Neuronal stem cell (in vitro differentiated cells): ENCODE measurements around the gene C3orf85.

ENCODE experiments used
- DNase-seq: peaks from one replicate; pipeline ENCODE4 v3.0.0-alpha.2; 2013; ENCODE audit warnings: low spot score
- H2AFZ ChIP-seq: one replicate; pipeline ENCODE4 v1.6.1; 2013; ENCODE audit warnings: mild to moderate bottlenecking, low read length, inconsistent platforms
- H2AK5ac ChIP-seq: 2 replicates; pipeline ENCODE4 v1.6.1; 2013; ENCODE audit warnings: low read depth, mild to moderate bottlenecking, inconsistent platforms, low read length, moderate library complexity, mixed read lengths
- H2BK120ac ChIP-seq: 2 replicates; pipeline ENCODE4 v1.6.1; 2013; ENCODE audit warnings: low read depth, mild to moderate bottlenecking, inconsistent platforms, low read length, moderate library complexity, mixed read lengths
- H2BK12ac ChIP-seq: one replicate; pipeline ENCODE4 v1.6.1; 2013; ENCODE audit warnings: low read length, inconsistent platforms
- H2BK15ac ChIP-seq: 2 replicates; pipeline ENCODE4 v1.6.1; 2013; ENCODE audit warnings: mild to moderate bottlenecking, low read length, inconsistent platforms, mixed read lengths
- H2BK5ac ChIP-seq: one replicate; pipeline ENCODE4 v1.6.1; 2013; ENCODE audit warnings: inconsistent platforms, mild to moderate bottlenecking, low read length, moderate library complexity
- H3K14ac ChIP-seq: one replicate; pipeline ENCODE4 v1.6.1; 2013; ENCODE audit warnings: low read length, inconsistent platforms
- H3K18ac ChIP-seq: 2 replicates; pipeline ENCODE4 v1.6.1; 2013; ENCODE audit warnings: low read length, inconsistent platforms
- H3K23ac ChIP-seq: 2 replicates; pipeline ENCODE4 v1.6.1; 2013; ENCODE audit warnings: low read depth, mild to moderate bottlenecking, mixed read lengths, low read length, inconsistent platforms; ENCODE audit not compliant: poor library complexity
- H3K27ac ChIP-seq: replicated peaks from 3 replicates; pipeline ENCODE4 v1.5.1; 2013; ENCODE audit warnings: low read length, inconsistent platforms
- H3K27me3 ChIP-seq, 3 experiments: 2 replicates each; pipeline ENCODE4 v1.6.1; 2013; ENCODE audit warnings: low read length in 3 of 3, mild to moderate bottlenecking in 2 of 3, inconsistent platforms in 1 of 3, low read depth in 1 of 3, mixed read lengths in 1 of 3, moderate library complexity in 1 of 3; ENCODE audit not compliant: control insufficient read depth in 3 of 3, insufficient read depth in 3 of 3
- H3K36me3 ChIP-seq, 2 donors: replicated peaks in 1 of 2; 2 replicates each; pipeline ENCODE4 v1.6.1; 2013; ENCODE audit warnings: low read length in 2 of 2; ENCODE audit not compliant: control insufficient read depth in 2 of 2, insufficient read depth in 2 of 2
- H3K4ac ChIP-seq: 2 replicates; pipeline ENCODE4 v1.6.1; 2013; ENCODE audit warnings: inconsistent platforms, mild to moderate bottlenecking, low read length, moderate library complexity
- H3K4me1 ChIP-seq, 2 donors: 1 replicate in 1 of 2; 2 replicates in 1 of 2; pipeline ENCODE4 v1.6.1; 2013; ENCODE audit warnings: low read length in 2 of 2, low read depth in 1 of 2; ENCODE audit not compliant: control insufficient read depth in 2 of 2, insufficient read depth in 1 of 2
- H3K4me2 ChIP-seq: one replicate; pipeline ENCODE4 v1.6.1; 2013; ENCODE audit warnings: mild to moderate bottlenecking, low read length, inconsistent platforms; ENCODE audit not compliant: insufficient read depth, poor library complexity, severe bottlenecking
- H3K4me3 ChIP-seq, 2 donors: 2 replicates each; pipeline ENCODE4 v1.5.1; 2013; ENCODE audit warnings: low read length in 2 of 2, mild to moderate bottlenecking in 2 of 2, inconsistent platforms in 1 of 2, moderate library complexity in 1 of 2
- H3K79me1 ChIP-seq: one replicate; pipeline ENCODE4 v1.6.1; 2013; ENCODE audit warnings: low read depth, mild to moderate bottlenecking, inconsistent platforms, low read length, moderate library complexity
- H3K9ac ChIP-seq: one replicate; pipeline ENCODE4 v1.6.1; 2013; ENCODE audit warnings: mild to moderate bottlenecking, low read depth, low read length, inconsistent platforms; ENCODE audit not compliant: poor library complexity
- H3K9me3 ChIP-seq, 2 donors: replicated peaks in 1 of 2; 2 replicates each; pipeline versions ENCODE3 to v1.6.1; 2013; ENCODE audit warnings: low read length in 2 of 2, mild to moderate bottlenecking in 2 of 2, inconsistent platforms in 1 of 2, low read depth in 1 of 2, mixed read lengths in 1 of 2, moderate library complexity in 1 of 2; ENCODE audit not compliant: control insufficient read depth in 2 of 2, insufficient read depth in 1 of 2
- H4K8ac ChIP-seq: one replicate; pipeline ENCODE4 v1.6.1; 2013; ENCODE audit warnings: low read depth, mild to moderate bottlenecking, inconsistent platforms, low read length, moderate library complexity
- H4K91ac ChIP-seq: one replicate; pipeline ENCODE4 v1.6.1; 2013; ENCODE audit warnings: low read length, low read depth, mild to moderate bottlenecking, inconsistent platforms; ENCODE audit not compliant: poor library complexity
- WGBS, 2 donors: extraction: QIAGEN DNeasy Blood & Tissue Kit; methylation state at CpG; one replicate each; pipeline ENCODE4 v1.1.7; 2013; ENCODE audit warnings: missing lambda C conversion rate in 2 of 2, mixed read lengths in 1 of 2; ENCODE audit not compliant: insufficient read length in 2 of 2, insufficient replicate concordance in 1 of 2; ENCODE audit errors: extremely low coverage in 2 of 2; 5-methylcytosine and 5-hydroxymethylcytosine counted together

The C3orf85 gene

GRCh38 chr3:109140318-109140717, 3.8 kb downstream of the C3orf85 start:
- Histone ChIP-seq H2BK15ac (no peak overlapping the region), H3K4ac (no peak overlapping the region), H3K9ac (no peak overlapping the region), H3K23ac (no peak overlapping the region), H3K4me1 (peaks cover 0 to 5% of the 10 kb centered on the region in 2 donors), H3K18ac (no peak overlapping the region), H2AK5ac (no peak overlapping the region), H3K79me1 (no peaks in the 10 kb centered on the region), H4K8ac (no peak overlapping the region), H3K27me3 (no peaks in the 10 kb centered on the region), H3K36me3 (no peaks in the 10 kb centered on the region), H2AFZ (no peak overlapping the region), H2BK120ac (no peak overlapping the region), H3K14ac (no peak overlapping the region), H4K91ac (no peak overlapping the region), H3K9me3 (no peaks in the 10 kb centered on the region), H2BK12ac (no peak overlapping the region), H3K4me2 (no peak overlapping the region), H2BK5ac (no peak overlapping the region), H3K4me3 (no peak overlapping the region), H3K27ac (no peak overlapping the region)
- no peak for DNase-seq
- WGBS, 2 donors = no CpG with 5 or more reads among the region's 4 CpGs

- Histone ChIP-seq H3K23ac (no peak overlapping the region), H2BK120ac (no peak overlapping the region), H3K4me2 (no peak overlapping the region), H3K4me3 (no peak overlapping the region), H2BK5ac (no peak overlapping the region), H3K18ac (no peak overlapping the region), H3K27ac (no peak overlapping the region), H4K8ac (no peak overlapping the region), H3K36me3 (no peaks in the 10 kb centered on the region), H3K14ac (no peak overlapping the region), H2BK15ac (no peak overlapping the region), H2AK5ac (no peak overlapping the region), H3K9me3 (no peaks in the 10 kb centered on the region), H3K9ac (no peak overlapping the region), H3K79me1 (no peaks in the 10 kb centered on the region), H4K91ac (no peak overlapping the region), H3K4ac (no peak overlapping the region), H2BK12ac (no peak overlapping the region), H3K4me1 (no peaks in the 10 kb centered on the region), H2AFZ (no peak overlapping the region), H3K27me3 (no peaks in the 10 kb centered on the region)
- WGBS, 2 donors = no CpG with 5 or more reads among the region's 1 CpG
- no peak for DNase-seq
Measured at GRCh38 chr3:109143646-109144045, 7.1 kb downstream of the C3orf85 start.

DNA sequence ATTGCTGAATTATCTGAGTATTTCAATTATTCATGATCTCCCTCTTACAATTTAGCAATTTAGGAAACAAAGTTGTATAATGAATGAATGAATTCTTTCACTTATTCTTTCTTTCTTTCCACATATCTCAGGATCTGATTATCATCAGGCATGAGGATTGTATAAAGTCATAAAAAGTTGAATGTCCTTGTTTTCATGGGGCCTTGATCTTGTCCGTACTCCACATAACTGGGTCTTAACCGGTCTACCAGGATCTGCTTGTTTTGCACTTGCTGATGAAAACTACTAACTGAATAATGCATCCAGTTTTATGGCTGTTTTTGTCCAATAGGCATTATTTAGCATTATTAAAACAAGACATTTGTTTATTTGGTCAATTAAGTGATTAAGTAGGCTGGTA, 12.6 kb downstream of the C3orf85 start:
- no peak overlapping the region for H3K18ac ChIP-seq
- H3K4ac ChIP-seq = no peak overlapping the region
- no peak overlapping the region for H4K8ac ChIP-seq
- H3K23ac ChIP-seq = no peak overlapping the region
- H2BK12ac ChIP-seq = no peak overlapping the region
- no peak overlapping the region for H2BK5ac ChIP-seq
- no peak overlapping the region for H3K9ac ChIP-seq
- no peak overlapping the region for H2AK5ac ChIP-seq
- H3K79me1 ChIP-seq = no peaks in the 10 kb centered on the region
- no peak overlapping the region for H4K91ac ChIP-seq
- no peaks in the 10 kb centered on the region for H3K36me3 ChIP-seq
- H3K14ac ChIP-seq = no peak overlapping the region
- no peaks in the 10 kb centered on the region for H3K4me1 ChIP-seq
- no peak overlapping the region for H2BK120ac ChIP-seq
- no peaks in the 10 kb centered on the region for H3K9me3 ChIP-seq
- no peaks in the 10 kb centered on the region for H3K27me3 ChIP-seq
- H2BK15ac ChIP-seq = no peak overlapping the region
- WGBS, 2 donors = no CpG with 5 or more reads among the region's 2 CpGs
- H2AFZ ChIP-seq = no peak overlapping the region
- no peak overlapping the region for H3K4me2 ChIP-seq
- DNase-seq = no peak
- no peak overlapping the region for H3K27ac ChIP-seq
- no peak overlapping the region for H3K4me3 ChIP-seq

GRCh38 chr3:109152320-109152719, 15.8 kb downstream of the C3orf85 start:
- Histone ChIP-seq H3K9ac (no peak overlapping the region), H3K23ac (no peak overlapping the region), H3K4me2 (no peak overlapping the region), H3K27me3 (no peaks in the 10 kb centered on the region), H3K4me3 (no peak overlapping the region), H3K79me1 (no peaks in the 10 kb centered on the region), H4K91ac (no peak overlapping the region), H2AFZ (no peak overlapping the region), H3K18ac (no peak overlapping the region), H3K9me3 (no peaks in the 10 kb centered on the region), H2BK15ac (no peak overlapping the region), H3K36me3 (no peaks in the 10 kb centered on the region), H2BK5ac (no peak overlapping the region), H3K4ac (no peak overlapping the region), H2AK5ac (no peak overlapping the region), H3K27ac (no peak overlapping the region), H3K4me1 (no peaks in the 10 kb centered on the region), H3K14ac (no peak overlapping the region), H2BK120ac (no peak overlapping the region), H4K8ac (no peak overlapping the region), H2BK12ac (no peak overlapping the region)
- no peak for DNase-seq
- no CpG with 5 or more reads among the region's 4 CpGs for WGBS, 2 donors
